Measurements from ENCODE around the gene GRIK4. TPM values are rescaled to one million over a fixed set of nuclear protein-coding genes. Genes with fewer than 3 reads are reported as not detected.

Gene GRIK4
- total RNA-seq, 1 experiment from 2014 or later, result not detected

- Histone ChIP-seq H3K79me2 (ENCODE audit: low read length) (no peaks in the 10 kb centered on the region), H3K9me3 (ENCODE audit: low read length) (no peaks in the 10 kb centered on the region), H2AFZ (ENCODE audit: low read length) (no peak overlapping the region), H3K27me3 (ENCODE audit: low read length) (peaks cover 71% of the 10 kb centered on the region), H3K4me1 (ENCODE audit: insufficient read depth, low read length) (peaks cover 12% of the 10 kb centered on the region; the same call in 1 of the 2 replicates), H3K36me3 (ENCODE audit: low read depth, low read length) (no peaks in the 10 kb centered on the region), H3K27ac (ENCODE audit: low read length) (no peak overlapping the region), H3K9me2 (replicated peaks; ENCODE audit: low read length) (no peaks in the 10 kb centered on the region), H3K9ac (ENCODE audit: low read length) (no peak overlapping the region), H3K4me2 (ENCODE audit: low read length) (no peak overlapping the region), H3F3A (ENCODE audit: low read length, unreplicated experiment) (no peaks in the 10 kb centered on the region), H3K4me3 (ENCODE audit: low read length) (no peak overlapping the region), H4K20me1 (ENCODE audit: low read length) (no peaks in the 10 kb centered on the region)
- TF ChIP-seq CTCF (conservative IDR thresholded peaks at IDR 0.05; ENCODE audit: low read depth, low read length) (no peak), EZH2phosphoT487 (IDR thresholded peaks at IDR 0.05; ENCODE audit: borderline replicate concordance, low read length) (no peak), EZH2 (IDR thresholded peaks at IDR 0.05; ENCODE audit: low read length, unreplicated experiment) (no peak)
- CTCF ChIA-PET, result no interaction called here
- BruUV-seq (replicated peaks), result no TSS peak
- POLR2A ChIA-PET (ENCODE audit: unreplicated experiment), result no interaction called here
- intact Hi-C loops (cut with micrococcal nuclease), result no loop called here
- no peak for DNase-seq
- ATAC-seq, result no peak
Measured at GRCh38 chr11:120869516-120870011, 358.0 kb downstream of the GRIK4 start.

DNA sequence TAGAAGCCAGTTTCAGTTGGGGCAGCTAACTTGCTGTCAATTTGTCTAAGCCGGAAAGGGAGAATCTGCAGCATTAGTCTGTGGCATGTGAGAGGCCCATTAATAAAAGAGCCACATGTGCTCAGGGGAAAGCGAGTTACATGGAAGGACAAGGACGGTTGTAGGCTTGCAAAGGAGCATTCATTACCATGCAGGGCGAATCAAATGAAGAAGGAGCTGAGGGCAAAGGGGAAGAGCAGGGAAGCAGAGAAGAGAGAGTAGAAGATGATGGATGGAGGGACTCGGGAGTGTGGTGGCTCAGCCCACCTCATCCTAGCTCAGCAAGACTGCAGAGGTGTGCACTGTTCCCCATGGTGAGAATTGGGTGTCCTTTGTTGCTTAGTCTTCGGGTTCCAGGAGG lies 359.6 kb downstream of the GRIK4 start:
- Histone ChIP-seq H3K4me3 (ENCODE audit: low read length) (no peak overlapping the region), H4K20me1 (ENCODE audit: low read length) (no peaks in the 10 kb centered on the region), H3K79me2 (ENCODE audit: low read length) (no peaks in the 10 kb centered on the region), H3K9me2 (replicated peaks; ENCODE audit: low read length) (no peaks in the 10 kb centered on the region), H3K4me1 (ENCODE audit: insufficient read depth, low read length) (peaks cover 12% of the 10 kb centered on the region; the same call in 1 of the 2 replicates), H3K9me3 (ENCODE audit: low read length) (no peaks in the 10 kb centered on the region), H3K27ac (ENCODE audit: low read length) (no peak overlapping the region), H3F3A (ENCODE audit: low read length, unreplicated experiment) (no peaks in the 10 kb centered on the region), H3K9ac (ENCODE audit: low read length) (no peak overlapping the region), H3K4me2 (ENCODE audit: low read length) (no peak overlapping the region), H3K36me3 (ENCODE audit: low read depth, low read length) (no peaks in the 10 kb centered on the region), H2AFZ (ENCODE audit: low read length) (no peak overlapping the region), H3K27me3 (ENCODE audit: low read length) (peaks cover 72% of the 10 kb centered on the region)
- intact Hi-C loops (cut with micrococcal nuclease), result no loop called here
- ATAC-seq (no peak), DNase-seq (no peak)
- BruUV-seq (replicated peaks), result no TSS peak
- TF ChIP-seq EZH2 (IDR thresholded peaks at IDR 0.05; ENCODE audit: low read length, unreplicated experiment) (no peak), EZH2phosphoT487 (IDR thresholded peaks at IDR 0.05; ENCODE audit: borderline replicate concordance, low read length) (no peak), CTCF (conservative IDR thresholded peaks at IDR 0.05; ENCODE audit: low read depth, low read length) (no peak)
- CTCF ChIA-PET, result no interaction called here
- POLR2A ChIA-PET (ENCODE audit: unreplicated experiment), result no interaction called here

DNA sequence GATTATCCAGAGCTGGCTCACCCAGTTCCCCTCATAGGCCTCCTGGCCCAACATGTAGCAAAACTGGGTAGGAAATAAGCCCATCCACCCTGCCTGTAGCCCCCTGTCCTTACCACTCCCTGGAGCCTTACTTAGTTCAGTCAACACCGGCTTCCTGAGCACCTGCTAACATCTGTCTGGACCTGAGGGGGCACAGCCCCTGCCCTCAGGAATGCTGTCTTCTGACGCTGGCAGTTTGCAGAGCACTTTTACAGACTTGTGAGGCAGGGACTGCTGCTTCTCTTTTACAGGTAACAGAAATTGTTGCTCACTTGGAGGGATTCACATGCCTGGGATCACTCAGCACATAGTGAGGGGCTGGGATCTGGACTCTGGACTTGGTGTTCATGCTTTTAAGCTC lies 360.4 kb downstream of the GRIK4 start:
- intact Hi-C loops (cut with micrococcal nuclease), result no loop called here
- DNase-seq, result no peak
- Histone ChIP-seq H3K4me3 (ENCODE audit: low read length) (no peak overlapping the region), H3K9me3 (ENCODE audit: low read length) (no peaks in the 10 kb centered on the region), H3K4me2 (ENCODE audit: low read length) (no peak overlapping the region), H3K79me2 (ENCODE audit: low read length) (no peaks in the 10 kb centered on the region), H3K27me3 (ENCODE audit: low read length) (peaks cover 67% of the 10 kb centered on the region), H4K20me1 (ENCODE audit: low read length) (no peaks in the 10 kb centered on the region), H3K9ac (ENCODE audit: low read length) (no peak overlapping the region), H3K4me1 (ENCODE audit: insufficient read depth, low read length) (peaks cover 12% of the 10 kb centered on the region; the same call in 1 of the 2 replicates), H3K9me2 (replicated peaks; ENCODE audit: low read length) (no peaks in the 10 kb centered on the region), H3K27ac (ENCODE audit: low read length) (no peak overlapping the region), H3K36me3 (ENCODE audit: low read depth, low read length) (no peaks in the 10 kb centered on the region), H2AFZ (ENCODE audit: low read length) (no peak overlapping the region), H3F3A (ENCODE audit: low read length, unreplicated experiment) (no peaks in the 10 kb centered on the region)
- no TSS peak for BruUV-seq (replicated peaks)
- POLR2A ChIA-PET (ENCODE audit: unreplicated experiment), result no interaction called here
- CTCF ChIA-PET, result no interaction called here
- no peak for TF ChIP-seq CTCF (conservative IDR thresholded peaks at IDR 0.05; ENCODE audit: low read depth, low read length)
- TF ChIP-seq EZH2 (IDR thresholded peaks at IDR 0.05; ENCODE audit: low read length, unreplicated experiment), result no peak
- no peak for ATAC-seq

Data from PC-3 (cell line).